Neural cell (in vitro differentiated cells): ENCODE measurements around the gene ZNF385D.

Experiments
- CTCF ChIP-seq: fragments of 450-650 bp; IDR thresholded peaks from 2 replicates; pipeline ENCODE4 v1.5.1; 2014; ENCODE audit warnings: antibody characterized with exemption, mild to moderate bottlenecking, moderate library complexity; ENCODE audit not compliant: poor library complexity, severe bottlenecking
- EP300 ChIP-seq: fragments of 450-650 bp; conservative IDR thresholded peaks from 2 replicates; pipeline ENCODE4 v1.6.1; 2014; ENCODE audit warnings: antibody characterized with exemption, mild to moderate bottlenecking, moderate library complexity; ENCODE audit not compliant: poor library complexity, severe bottlenecking
- EZH2 ChIP-seq: fragments of 200-600, 300-800 bp; shearing (Covaris generic), sonication (generic); IDR thresholded peaks from 2 replicates; pipeline ENCODE4 v1.6.1; 2014; ENCODE audit warnings: antibody characterized with exemption, low read length, borderline replicate concordance, mild to moderate bottlenecking; ENCODE audit not compliant: insufficient read depth, poor library complexity, severe bottlenecking
- MXI1 ChIP-seq: fragments of 450-650 bp; conservative IDR thresholded peaks from 2 replicates; pipeline ENCODE4 v1.6.1; 2014; ENCODE audit warnings: antibody characterized with exemption, mild to moderate bottlenecking; ENCODE audit not compliant: poor library complexity, severe bottlenecking
- POLR2AphosphoS5 ChIP-seq: IDR thresholded peaks from 2 replicates; pipeline ENCODE4 v1.6.1; 2012
- RAD21 ChIP-seq: fragments of 450-650 bp; conservative IDR thresholded peaks from 2 replicates; pipeline ENCODE4 v1.6.1; 2014; ENCODE audit warnings: antibody characterized with exemption, mild to moderate bottlenecking, moderate library complexity
- REST ChIP-seq: IDR thresholded peaks from 2 replicates; pipeline ENCODE4 v1.6.1; 2012; ENCODE audit warnings: borderline replicate concordance
- SMC3 ChIP-seq: fragments of 450-650 bp; conservative IDR thresholded peaks from 2 replicates; pipeline ENCODE4 v1.6.1; 2014; ENCODE audit warnings: antibody characterized with exemption, mild to moderate bottlenecking, moderate library complexity; ENCODE audit not compliant: poor library complexity
- TAF1 ChIP-seq: IDR thresholded peaks from 2 replicates; pipeline ENCODE4 v1.6.1; 2012; ENCODE audit warnings: low read depth

- TF ChIP-seq CTCF, result no peak
- no peak for TF ChIP-seq EZH2
- TF ChIP-seq TAF1, result no peak
- no peak for TF ChIP-seq REST
- no peak for TF ChIP-seq EP300
- no peak for TF ChIP-seq POLR2AphosphoS5
- no peak for TF ChIP-seq RAD21
- no peak for TF ChIP-seq MXI1
- no peak for TF ChIP-seq SMC3
Measured at GRCh38 chr3:21561472-21561871, 189.5 kb downstream of the ZNF385D start.
